SW480 (cell line): ENCODE data around the gene JPT1.

Experiments
- DNase-seq: peaks from one replicate; pipeline ENCODE4 v3.0.0-alpha.2; 2016; ENCODE audit warnings: low spot score

Gene JPT1

GRCh38 chr17:75105126-75106080 is 48.9 kb downstream of the JPT1 start:
- DNase-seq = peak; percentile 69

GRCh38 chr17:75103601-75104554 is 50.4 kb downstream of the JPT1 start:
- no peak for DNase-seq

- DNase-seq = no peak
These were observed 51.9 kb downstream of the JPT1 start for GRCh38 chr17:75102385-75102821.

- DNase-seq = no peak
These were observed 54.3 kb downstream of the JPT1 start for GRCh38 chr17:75099881-75100595.

GRCh38 chr17:75098861-75099260 is 55.5 kb downstream of the JPT1 start:
- DNase-seq = no peak

- no peak for DNase-seq
These were observed 56.4 kb downstream of the JPT1 start for GRCh38 chr17:75097865-75098264.

GRCh38 chr17:75096082-75096625 is 58.2 kb downstream of the JPT1 start:
- peak; percentile 97 for DNase-seq

GRCh38 chr17:75094871-75095399 is 59.4 kb downstream of the JPT1 start:
- DNase-seq = no peak

- DNase-seq = no peak
These were observed 60.7 kb downstream of the JPT1 start for GRCh38 chr17:75093548-75094158.

- no peak for DNase-seq
These were observed 62.4 kb downstream of the JPT1 start for GRCh38 chr17:75091855-75092327.

- no peak for DNase-seq
These were observed 63.1 kb downstream of the JPT1 start for GRCh38 chr17:75090871-75091854.

- peak; percentile 51 for DNase-seq
These were observed 65.6 kb downstream of the JPT1 start for GRCh38 chr17:75088465-75089417.

GRCh38 chr17:75087558-75088453 is 66.5 kb downstream of the JPT1 start, which contains the start of gene SLC16A5:
SLC16A5 (plus strand) TSS chr17:75087954; CDS start chr17:75093637, 5,683 bp downstream.
- peak; percentile 95 for DNase-seq

GRCh38 chr17:75087182-75087557 is 67.1 kb downstream of the JPT1 start:
- no peak for DNase-seq

- DNase-seq = peak; percentile 79
These were observed 67.7 kb downstream of the JPT1 start for GRCh38 chr17:75086496-75087181.
